GM13976 (cell line): ENCODE data around the gene SWI5.

Experiments used
- DNase-seq: peaks from one replicate; pipeline ENCODE4 v3.0.0; 2012; ENCODE audit warnings: low spot score
- CTCF ChIP-seq: IDR thresholded peaks from 2 replicates; pipeline ENCODE4 v1.5.1; 2012; ENCODE audit warnings: borderline replicate concordance, mild to moderate bottlenecking; ENCODE audit not compliant: insufficient read depth; ENCODE audit errors: extremely low read depth, missing control alignments, control extremely low read depth
- in situ Hi-C: fragments of 300-500 bp; cut with MboI; formaldehyde crosslinking; loops from one replicate; pipeline ENCODE4 v1.12.0; 2022; ENCODE audit warnings: low sequenced_read_pairs, mixed read lengths, inconsistent platforms; ENCODE audit not compliant: unreplicated experiment

Gene SWI5

GRCh38 chr9:128288273-128289004, 12.4 kb downstream of the SWI5 start:
- in situ Hi-C loops: no loop called here
- no peak for TF ChIP-seq CTCF
- DNase-seq: peak; percentile 7

GRCh38 chr9:128292009-128292408, 15.9 kb downstream of the SWI5 start:
- in situ Hi-C loops: no loop called here
- DNase-seq: no peak
- TF ChIP-seq CTCF: no peak

- DNase-seq: peak; percentile 10
- in situ Hi-C loops: no loop called here
Observed at GRCh38 chr9:128293091-128293490, 17.0 kb downstream of the SWI5 start.

GRCh38 chr9:128294142-128294541, 18.1 kb downstream of the SWI5 start:
- peak; percentile 38 for DNase-seq
- in situ Hi-C loops: no loop called here
- no peak for TF ChIP-seq CTCF

More at GRCh38 chr9:128293091-128293490, 17.0 kb downstream of the SWI5 start:
- no peak for TF ChIP-seq CTCF

- in situ Hi-C loops: no loop called here
- no peak for TF ChIP-seq CTCF
- DNase-seq: peak; percentile 23
Observed at GRCh38 chr9:128296340-128297220, 20.5 kb downstream of the SWI5 start.

GRCh38 chr9:128297221-128297773, 21.2 kb downstream of the SWI5 start:
- in situ Hi-C loops: no loop called here
- TF ChIP-seq CTCF: no peak

More at GRCh38 chr9:128297221-128297773, 21.2 kb downstream of the SWI5 start:
- peak; percentile 20 for DNase-seq
